ENCODE results near the gene NDUFV1. TPM values are rescaled to one million over a fixed set of nuclear protein-coding genes. Genes with fewer than 3 reads are reported as not detected.
A peak's percentile ranks its signal among the peaks of the same experiment; 100 is the strongest.

NDUFV1 gene
- total RNA-seq, 1 experiment from 2014 or later: 242 TPM

GRCh38 chr11:67584881-67585873, 21.6 kb upstream of the NDUFV1 start:
- Histone ChIP-seq H3K9ac (ENCODE audit: low read length) (peak overlapping the region; percentile 98), H3K9me3 (ENCODE audit: control insufficient read depth in 1 of 2, insufficient read depth in 1 of 2, low read depth in 1 of 2, low read length in 2 of 2) (no peaks in the 10 kb centered on the region), H2AFZ (ENCODE audit: low read depth, low read length, poor library complexity, severe bottlenecking) (no peak overlapping the region), H3K27me3 (ENCODE audit: insufficient read depth, low read length) (no peaks in the 10 kb centered on the region), H3K9me2 (ENCODE audit: insufficient read depth) (no peaks in the 10 kb centered on the region), H3K27ac (ENCODE audit: low read depth, low read length) (peak overlapping the region; percentile 80), H3K4me2 (ENCODE audit: low read length) (peak overlapping the region; percentile 98), H4K20me1 (ENCODE audit: insufficient read depth) (peaks cover 2% of the 10 kb centered on the region; the same call in 1 of the 2 replicates), H3K4me1 (ENCODE audit: control insufficient read depth in 1 of 2, insufficient read depth in 2 of 2, low read length in 2 of 2) (peaks cover 31 to 41% of the 10 kb centered on the region in 2 experiments), H3K36me3 (ENCODE audit: control insufficient read depth in 1 of 2, insufficient read depth in 2 of 2, low read length in 2 of 2) (peaks cover 7 to 19% of the 10 kb centered on the region in 2 experiments; a peak in 3 of 4 replicates), H3K79me2 (ENCODE audit: insufficient read depth, low read length) (peaks cover 33% of the 10 kb centered on the region), H3K4me3 (replicated peaks in 1 of 2; ENCODE audit: low read depth in 1 of 2, low read length in 2 of 2) (peak overlapping the region; percentile 66 to 90)
- POLR2A ChIA-PET: no interaction called here
- intact Hi-C loops (cut with micrococcal nuclease): no loop called here
- ATAC-seq (no peak), DNase-seq (ENCODE audit: low read depth, low spot score) (no peak)
- RAD21 ChIA-PET (ENCODE audit: low non-redundant PET in 1 of 2, low total read pairs in 2 of 2, uncharacterized antibody in 2 of 2, unreplicated experiment in 2 of 2): no interaction called here
- CTCF ChIA-PET: interaction anchor here (1.1 to 3.2 kb wide), 2 partner anchors 9 to 12 kb away, joined by 3 to 24 read pairs; no protein-coding TSS in a partner anchor
- TF ChIP-seq FOSL1 (IDR thresholded peaks at IDR 0.05; ENCODE audit: low read depth) (no peak), SRF (IDR thresholded peaks at IDR 0.05; ENCODE audit: low read depth) (no peak)
- no TSS peak for BruUV-seq (replicated peaks)

GRCh38 chr11:67585911-67586310, 20.8 kb upstream of the NDUFV1 start:
- no peak overlapping the region for H3K4me2 ChIP-seq (ENCODE audit: low read length)
- ChIA-PET CTCF (no interaction called here), POLR2A (no interaction called here), RAD21 (ENCODE audit: low non-redundant PET in 1 of 2, low total read pairs in 2 of 2, uncharacterized antibody in 2 of 2, unreplicated experiment in 2 of 2) (no interaction called here)
- no peaks in the 10 kb centered on the region for H3K27me3 ChIP-seq (ENCODE audit: insufficient read depth, low read length)
- ATAC-seq: no peak
- H3K4me1 ChIP-seq (ENCODE audit: control insufficient read depth in 1 of 2, insufficient read depth in 2 of 2, low read length in 2 of 2): peaks cover 24 to 34% of the 10 kb centered on the region in 2 experiments
- TF ChIP-seq EZH2phosphoT487 (IDR thresholded peaks at IDR 0.05; ENCODE audit: borderline replicate concordance) (no peak), CEBPB (IDR thresholded peaks at IDR 0.05; ENCODE audit: low read depth) (no peak), JUND (IDR thresholded peaks at IDR 0.05) (no peak), YY1 (IDR thresholded peaks at IDR 0.05; ENCODE audit: extremely low read depth, insufficient replicate concordance, low read depth, low read length) (no peak), SIN3A (IDR thresholded peaks at IDR 0.05; ENCODE audit: low read depth) (no peak)
- H3K36me3 ChIP-seq (ENCODE audit: control insufficient read depth in 1 of 2, insufficient read depth in 2 of 2, low read length in 2 of 2): peaks cover 7 to 19% of the 10 kb centered on the region in 2 experiments; a peak in 3 of 4 replicates
- peaks cover 33% of the 10 kb centered on the region for H3K79me2 ChIP-seq (ENCODE audit: insufficient read depth, low read length)
- no peaks in the 10 kb centered on the region for H3K9me3 ChIP-seq (ENCODE audit: control insufficient read depth in 1 of 2, insufficient read depth in 1 of 2, low read depth in 1 of 2, low read length in 2 of 2)
- no peak overlapping the region for H3K4me3 ChIP-seq (replicated peaks in 1 of 2; ENCODE audit: low read depth in 1 of 2, low read length in 2 of 2)
- no peaks in the 10 kb centered on the region for H3K9me2 ChIP-seq (ENCODE audit: insufficient read depth)
- H3K9ac ChIP-seq (ENCODE audit: low read length): no peak overlapping the region
- BruUV-seq (replicated peaks): no TSS peak
- H3K27ac ChIP-seq (ENCODE audit: low read depth, low read length): no peak overlapping the region
- intact Hi-C loops (cut with micrococcal nuclease): no loop called here
- H4K20me1 ChIP-seq (ENCODE audit: insufficient read depth): peaks cover 2% of the 10 kb centered on the region; the same call in 1 of the 2 replicates
- DNase-seq (ENCODE audit: low read depth, low spot score): no peak
- no peak overlapping the region for H2AFZ ChIP-seq (ENCODE audit: low read depth, low read length, poor library complexity, severe bottlenecking)

Data from HCT116 (cell line).